Transverse colon (tissue), 4 donors: Measurements from ENCODE around the gene WDR76. TPM values are rescaled to one million over a fixed set of nuclear protein-coding genes. Genes with fewer than 3 reads are reported as not detected.

Experiments used
- DNase-seq: peaks from one replicate; pipeline ENCODE4 v3.0.0-alpha.2; 2019
- H3K27ac ChIP-seq, 4 donors: fragments of 200-600 bp; sonication (generic); 2 replicates each; pipeline ENCODE4 v1.5.1; 2016 to 2018; ENCODE audit warnings: inconsistent platforms in 4 of 4
- H3K27me3 ChIP-seq: fragments of 200-600 bp; sonication (generic); 2 replicates; pipeline ENCODE4 v1.5.1; 2017; ENCODE audit warnings: inconsistent platforms
- H3K36me3 ChIP-seq, 4 donors: fragments of 200-600 bp; sonication (generic); 2 replicates each; pipeline ENCODE4 v1.5.1; 2017 to 2019; ENCODE audit warnings: inconsistent platforms in 4 of 4
- H3K4me1 ChIP-seq, 4 donors: fragments of 200-600 bp; sonication (generic); 2 replicates each; pipeline ENCODE4 v1.5.1; 2017 to 2020; ENCODE audit warnings: inconsistent platforms in 4 of 4
- H3K4me3 ChIP-seq, 4 donors: fragments of 200-600 bp; sonication (generic); 1 replicate in 1 of 4; 2 replicates in 3 of 4; pipeline versions ENCODE4 v1.5.1 to v1.6.1; 2017 to 2019; ENCODE audit warnings: inconsistent platforms in 4 of 4
- H3K9me3 ChIP-seq, 2 donors: fragments of 200-600 bp; sonication (generic); 2 replicates each; pipeline ENCODE4 v1.5.1; 2017 to 2019; ENCODE audit warnings: inconsistent platforms in 2 of 2
- EP300 ChIP-seq: sonication (generic); formaldehyde crosslinking; IDR thresholded peaks from one replicate; pipeline ENCODE4 v1.6.1; 2017; ENCODE audit warnings: antibody characterized with exemption, low read depth
- POLR2A ChIP-seq: fragments of 450-650 bp; IDR thresholded peaks from one replicate; pipeline ENCODE4 v1.6.1; 2016; ENCODE audit warnings: antibody characterized with exemption, mild to moderate bottlenecking, moderate library complexity
- POLR2AphosphoS5 ChIP-seq, 3 donors: sonication (generic); formaldehyde crosslinking; IDR thresholded peaks; one replicate each; pipeline ENCODE4 v1.6.1; 2016; ENCODE audit warnings: antibody characterized with exemption in 3 of 3
- WGBS, 2 donors: methylation state at CpG; one replicate each; pipeline ENCODE4 v1.1.5; 2018; ENCODE audit warnings: low coverage in 1 of 2; 5-methylcytosine and 5-hydroxymethylcytosine counted together
- in situ Hi-C, 4 donors: fragments of 200-750 bp; cut with MboI; loops; one replicate each; pipeline versions ENCODE4 v1.15.0 to v1.15.1; 2017; ENCODE audit warnings: low sequenced_read_pairs in 3 of 4, low pct_ligation_motif_present in 1 of 4, low pct_unique_long_range_greater_than_20kb in 1 of 4
- intact Hi-C: fragments of 100-400 bp; cut with DNase I; formaldehyde crosslinking; loops from one replicate; pipeline ENCODE4 v1.15.1; 2023; ENCODE audit warnings: low total_unique reads
- total RNA-seq, 4 donors: library from RNA; depleted of rRNA; stranded (reverse); fragments of >200 nt; gene quantifications; one replicate each; pipeline ENCODE4 v1.1.0, GENCODE V29; 2016
- TF ChIP-seq, protein P1 (sequence below), 5 experiments: fragments of 200-600 bp in 3 of 5; fragments of 450-650 bp in 2 of 5; sonication (generic) in 3 of 5; IDR thresholded peaks; 1 replicate in 2 of 5; 2 replicates in 3 of 5; pipeline ENCODE4 v1.5.1; 2016 to 2017; ENCODE audit warnings: antibody characterized with exemption in 5 of 5, inconsistent platforms in 3 of 5, mild to moderate bottlenecking in 2 of 5, moderate library complexity in 1 of 5

Gene WDR76
- total RNA-seq, 4 donors from 2014 or later, result 0.20 to 4.8 (median 2.7) TPM; not detected in 1

DNA sequence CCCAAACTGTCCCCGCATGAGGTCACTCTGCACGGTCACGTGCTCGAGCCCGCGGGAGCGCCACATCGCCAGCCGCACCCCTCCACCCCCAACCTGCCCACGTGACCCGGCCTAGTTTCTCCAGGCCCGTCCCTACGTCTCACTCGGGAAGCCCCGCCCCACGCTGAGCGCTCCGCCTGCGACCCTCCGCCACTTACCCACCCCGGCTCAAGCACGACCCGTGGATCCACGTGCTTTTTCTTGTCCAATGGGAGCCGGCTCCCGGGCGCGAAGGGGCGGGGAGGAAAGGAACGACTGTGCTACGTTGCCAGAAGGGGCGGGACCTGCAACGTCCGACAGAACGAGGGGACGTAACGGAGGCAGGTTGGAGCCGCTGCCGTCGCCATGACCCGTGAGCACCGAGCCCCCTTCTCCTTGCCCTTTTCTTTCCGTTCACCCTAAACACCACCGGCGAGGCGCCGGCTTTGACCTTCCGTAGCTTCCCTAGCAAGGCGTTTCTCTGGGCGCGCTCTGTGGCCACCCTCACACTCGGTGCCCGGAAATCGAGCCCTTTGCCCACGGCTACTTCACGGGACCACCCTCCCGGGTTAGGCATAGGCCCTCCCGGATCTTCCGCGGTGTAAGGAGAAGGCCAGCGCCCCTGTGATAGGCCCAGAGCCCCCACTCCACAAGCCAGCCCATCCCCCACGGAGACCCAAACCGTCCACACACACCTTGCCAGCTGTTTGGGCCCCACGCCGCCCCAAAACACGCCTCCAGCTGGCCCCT, 34.6 kb upstream of the WDR76 start, which contains the start of gene SERF2:
TSS of gene SERF2 (plus strand) at position 328 of the 768 bp plus-strand sequence. CDS start at position 385, 57 bp downstream.
- H3K36me3 ChIP-seq, result peaks cover 0 to 15% (median 6%) of the 10 kb centered on the region in 4 donors
- H3K27me3 ChIP-seq, result no peaks in the 10 kb centered on the region
- H3K4me1 ChIP-seq, result peaks cover 27 to 45% (median 35%) of the 10 kb centered on the region in 4 donors
- TF ChIP-seq, protein P1, sequence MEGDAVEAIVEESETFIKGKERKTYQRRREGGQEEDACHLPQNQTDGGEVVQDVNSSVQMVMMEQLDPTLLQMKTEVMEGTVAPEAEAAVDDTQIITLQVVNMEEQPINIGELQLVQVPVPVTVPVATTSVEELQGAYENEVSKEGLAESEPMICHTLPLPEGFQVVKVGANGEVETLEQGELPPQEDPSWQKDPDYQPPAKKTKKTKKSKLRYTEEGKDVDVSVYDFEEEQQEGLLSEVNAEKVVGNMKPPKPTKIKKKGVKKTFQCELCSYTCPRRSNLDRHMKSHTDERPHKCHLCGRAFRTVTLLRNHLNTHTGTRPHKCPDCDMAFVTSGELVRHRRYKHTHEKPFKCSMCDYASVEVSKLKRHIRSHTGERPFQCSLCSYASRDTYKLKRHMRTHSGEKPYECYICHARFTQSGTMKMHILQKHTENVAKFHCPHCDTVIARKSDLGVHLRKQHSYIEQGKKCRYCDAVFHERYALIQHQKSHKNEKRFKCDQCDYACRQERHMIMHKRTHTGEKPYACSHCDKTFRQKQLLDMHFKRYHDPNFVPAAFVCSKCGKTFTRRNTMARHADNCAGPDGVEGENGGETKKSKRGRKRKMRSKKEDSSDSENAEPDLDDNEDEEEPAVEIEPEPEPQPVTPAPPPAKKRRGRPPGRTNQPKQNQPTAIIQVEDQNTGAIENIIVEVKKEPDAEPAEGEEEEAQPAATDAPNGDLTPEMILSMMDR (IDR thresholded peaks at IDR 0.05), result peak in 1 of 5 experiments; percentile 13
- TF ChIP-seq EP300 (no peak), POLR2A (peak; percentile 100), POLR2AphosphoS5 (IDR thresholded peaks at IDR 0.05) (peak; percentile 100)
- WGBS, 2 donors, result 0 to 3% methylated on average over 7 to 27 of the region's 66 CpGs
- peak; percentile 100 for DNase-seq
- intact Hi-C loops, result no loop called here
- in situ Hi-C loops, result loop anchor here in 1 of 4 donors (25.0 kb wide), 1 partner anchor 305 kb away; the partner anchor contains the start of gene TP53BP1
- peak within 1 kb of the TSS; percentile 90 to 99 (median 97) for H3K27ac ChIP-seq
- H3K4me3 ChIP-seq, result peak within 1 kb of the TSS; percentile 74 to 94 (median 86)
- no peaks in the 10 kb centered on the region for H3K9me3 ChIP-seq

GRCh38 chr15:43792761-43793476, 33.9 kb upstream of the WDR76 start:
- H3K27ac ChIP-seq, result peak overlapping the region; percentile 90 to 99 (median 97)
- intact Hi-C loops (no loop called here), in situ Hi-C loops (loop anchor here in 1 of 4 donors (25.0 kb wide), 1 partner anchor 306 kb away; the partner anchor contains the start of gene TP53BP1)
- peaks cover 0 to 15% (median 6%) of the 10 kb centered on the region in 4 donors for H3K36me3 ChIP-seq
- WGBS, 2 donors, result 0 to 2% methylated on average over 3 to 33 of the region's 33 CpGs
- peak overlapping the region; percentile 74 to 94 (median 86) for H3K4me3 ChIP-seq
- peaks cover 31 to 53% (median 40%) of the 10 kb centered on the region in 4 donors for H3K4me1 ChIP-seq
- TF ChIP-seq POLR2A (peak; percentile 61), POLR2AphosphoS5 (IDR thresholded peaks at IDR 0.05) (peak; percentile 37 to 74 (median 73)), EP300 (no peak)
- TF ChIP-seq, protein P1 (IDR thresholded peaks at IDR 0.05), result peak in 2 of 5 experiments; percentile 29 to 59
- H3K9me3 ChIP-seq, result no peaks in the 10 kb centered on the region
- DNase-seq, result peak; percentile 62
- H3K27me3 ChIP-seq, result no peaks in the 10 kb centered on the region

GRCh38 chr15:43793647-43794046, 33.2 kb upstream of the WDR76 start:
- peak overlapping the region; percentile 90 to 99 (median 97) for H3K27ac ChIP-seq

More at GRCh38 chr15:43793647-43794046, 33.2 kb upstream of the WDR76 start:
- no peak for DNase-seq
- Histone ChIP-seq H3K27me3 (no peaks in the 10 kb centered on the region), H3K36me3 (peaks cover 0 to 15% (median 6%) of the 10 kb centered on the region in 4 donors), H3K4me1 (peaks cover 35 to 60% (median 46%) of the 10 kb centered on the region in 4 donors), H3K4me3 (peak overlapping the region in 3 of 4 donors; percentile 74 to 94 (median 90)), H3K9me3 (no peaks in the 10 kb centered on the region)
- WGBS, 2 donors, result 69% methylated on average over 10 of the region's 10 CpGs; no CpG with 5 or more reads in 1 of the 2 donors
- TF ChIP-seq EP300 (no peak), POLR2AphosphoS5 (IDR thresholded peaks at IDR 0.05) (no peak), POLR2A (no peak)
- TF ChIP-seq, protein P1 (IDR thresholded peaks at IDR 0.05), result no peak
- in situ Hi-C loops, result loop anchor here in 1 of 4 donors (25.0 kb wide), 1 partner anchor 306 kb away; the partner anchor contains the start of gene TP53BP1
- intact Hi-C loops, result no loop called here
